ENCODE results near the gene CBX4.

GRCh38 chr17:79797492-79798298 lies 41.5 kb downstream of the CBX4 start:
- TF ChIP-seq POLR2A (IDR thresholded peaks at IDR 0.05), result no peak
- no peak for TF ChIP-seq CTCF (IDR thresholded peaks at IDR 0.05)

Data from right lobe of liver (tissue), 4 donors.